HG03103 (cell line): Measurements from ENCODE around the gene NIT1.

Experiments used
- ATAC-seq: cut with Tn5 transposase; IDR thresholded peaks from one replicate; pipeline ENCODE4 v1.9.1; 2021; ENCODE audit warnings: low read depth; ENCODE audit not compliant: unreplicated experiment

NIT1 gene

DNA sequence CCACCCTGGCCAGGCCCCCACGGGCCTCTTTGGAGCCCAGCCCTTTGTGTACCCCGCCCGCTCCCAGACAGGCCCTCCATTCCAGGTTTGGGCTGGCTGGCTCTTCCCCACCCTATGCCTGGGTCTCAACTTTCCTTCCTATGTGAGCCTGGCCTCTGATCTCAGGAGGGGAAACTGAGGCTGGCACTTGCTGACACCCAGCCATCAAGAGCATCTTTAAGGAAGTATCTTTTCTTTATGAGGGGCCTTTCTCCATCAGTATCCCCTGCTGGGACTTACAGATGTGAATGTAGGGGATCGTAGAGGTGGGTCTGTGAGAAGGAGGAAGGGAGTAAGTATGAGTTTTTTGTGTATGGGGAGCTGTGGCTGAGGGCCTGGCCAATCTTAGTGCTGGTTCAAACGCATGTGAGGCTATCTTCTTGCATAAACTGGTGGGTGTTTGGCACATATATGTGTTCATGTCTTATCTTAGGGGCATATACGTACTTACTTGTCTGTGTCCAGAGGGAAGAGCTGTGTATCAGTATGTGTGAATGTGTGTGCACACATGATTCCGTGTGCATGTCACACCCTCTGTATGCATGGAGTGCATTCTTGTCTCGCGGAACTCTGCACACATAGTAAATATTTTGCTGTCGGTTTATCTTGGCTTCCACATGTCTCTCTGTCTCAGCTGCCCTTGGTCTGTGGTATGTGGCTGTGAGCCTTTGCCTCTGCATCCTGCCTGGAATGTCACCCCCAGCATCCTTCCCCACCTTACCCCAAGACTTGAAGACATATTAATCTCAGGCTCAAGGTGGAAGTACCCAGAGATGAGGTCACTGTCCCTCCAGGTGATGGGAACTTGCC lies 33.9 kb upstream of the NIT1 start:
- no peak for ATAC-seq

DNA sequence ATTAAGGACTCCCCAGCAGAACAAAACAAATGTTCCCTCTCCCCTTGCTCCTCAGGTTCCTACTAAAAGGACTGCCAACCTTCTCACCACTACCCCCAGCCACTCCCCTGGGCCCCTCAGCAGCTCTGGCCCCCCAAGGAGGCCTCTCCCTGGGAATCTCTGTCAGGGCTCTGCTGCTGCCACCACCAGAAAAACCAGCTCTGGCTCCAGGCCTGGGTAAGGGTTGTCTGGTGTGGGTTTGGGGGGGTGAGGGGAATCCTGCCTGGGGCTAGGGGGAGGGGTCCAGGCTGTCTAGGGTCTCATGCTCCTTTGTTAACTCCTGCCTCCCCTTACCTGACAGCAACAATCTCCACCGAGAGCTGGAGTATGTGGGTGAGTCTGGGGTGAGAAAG lies 33.3 kb upstream of the NIT1 start:
- no peak for ATAC-seq

DNA sequence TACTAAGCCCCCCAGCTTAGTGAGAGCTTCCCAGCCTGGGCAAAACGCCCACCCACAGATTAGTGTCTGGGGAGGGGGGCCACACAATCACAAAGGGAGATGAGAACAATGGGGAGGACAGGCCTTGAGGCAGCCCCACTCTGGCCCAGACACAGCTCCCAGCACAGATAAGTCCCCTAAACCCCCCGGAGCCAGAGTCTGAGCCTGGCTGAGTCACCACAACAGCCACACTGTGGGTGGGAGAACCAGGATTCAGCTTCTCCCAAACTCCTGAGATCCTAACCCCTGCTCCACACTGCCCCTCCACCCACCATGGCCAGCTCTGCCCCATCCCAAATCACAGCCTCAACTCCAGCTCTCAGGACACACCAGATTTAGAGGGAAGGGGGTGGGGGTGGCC lies 32.7 kb upstream of the NIT1 start:
- ATAC-seq: no peak

DNA sequence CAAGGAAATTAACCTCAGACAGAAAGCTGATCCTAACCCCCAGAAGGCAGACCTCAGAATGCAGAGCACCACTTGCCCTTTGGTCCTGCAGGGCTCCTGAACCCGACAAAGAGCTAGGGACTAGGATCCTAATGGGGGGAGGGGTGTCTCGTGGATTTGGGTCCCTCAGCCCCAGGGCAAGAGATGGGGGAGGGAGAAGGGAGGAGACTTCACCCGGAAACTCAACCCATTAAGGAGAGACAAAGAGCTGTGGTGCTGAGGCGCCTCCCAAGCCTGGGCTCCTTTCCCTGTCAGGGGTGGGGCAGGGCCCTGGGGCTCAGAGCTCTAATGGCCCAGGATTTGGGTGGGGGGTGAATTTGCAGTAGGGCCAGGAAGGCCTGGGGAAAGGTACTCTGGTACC lies 31.4 kb upstream of the NIT1 start:
- no peak for ATAC-seq

DNA sequence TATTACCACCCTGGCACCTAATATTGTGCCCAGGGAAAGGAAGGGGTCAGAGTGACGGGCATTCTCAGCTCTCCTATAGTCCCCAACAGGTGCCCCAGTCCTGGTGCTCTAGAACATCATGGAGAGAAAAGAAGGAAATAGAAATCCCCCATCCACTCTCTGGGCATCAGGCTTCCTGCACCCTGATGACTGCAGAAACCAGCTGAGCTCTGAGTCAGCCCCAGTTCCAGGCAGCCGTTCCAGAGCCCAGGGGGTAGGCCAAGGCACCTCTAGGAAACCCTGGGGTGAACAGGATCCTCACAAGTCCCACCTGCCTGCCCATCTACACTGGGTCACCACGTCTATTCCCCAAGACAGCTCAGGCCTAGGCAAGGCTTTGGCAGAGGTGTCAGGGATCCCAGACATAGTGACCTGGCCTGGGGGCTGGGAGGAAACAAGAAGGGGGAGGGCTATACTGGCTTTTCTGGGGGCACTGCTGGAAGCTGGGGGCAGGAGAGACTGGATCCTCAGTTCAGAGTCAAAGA lies 29.3 kb upstream of the NIT1 start:
- ATAC-seq: no peak

DNA sequence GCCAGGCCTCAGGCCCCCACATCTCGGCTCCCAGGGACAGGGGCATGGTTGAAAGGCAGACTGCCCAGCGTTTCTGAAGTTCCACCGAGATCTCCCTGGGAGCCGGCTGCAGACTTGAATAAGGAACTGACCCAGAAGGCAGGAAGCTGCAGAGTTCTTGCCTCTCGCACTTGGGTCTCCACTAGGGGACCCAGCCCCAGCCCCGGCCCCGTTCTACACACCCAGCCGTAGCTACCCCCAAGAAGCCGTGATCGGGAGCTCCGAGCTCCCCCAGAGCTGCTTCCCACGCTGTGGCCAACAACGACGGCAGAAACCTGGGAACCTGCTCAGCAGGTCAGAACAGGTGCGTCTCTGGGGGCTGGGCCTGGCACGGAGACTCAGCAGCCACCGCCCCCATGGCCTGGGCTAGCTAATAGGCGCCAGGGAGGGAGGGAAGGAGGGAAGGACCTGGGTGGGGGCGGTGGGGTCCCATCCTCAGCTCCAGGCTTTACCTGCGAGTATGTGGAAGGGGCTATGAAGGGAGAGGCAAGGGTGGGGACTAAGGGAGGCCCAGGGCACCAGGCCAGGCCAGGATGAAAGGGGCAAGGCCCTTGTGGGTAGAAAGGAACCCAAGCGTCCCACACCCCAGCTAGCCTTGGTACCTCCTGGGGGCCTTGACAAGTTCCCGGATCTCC lies 28.5 kb upstream of the NIT1 start, which contains the start of gene NECTIN4:
Gene NECTIN4 (minus strand): TSS at position 308 of the 674 bp plus-strand sequence. CDS start 262 bp downstream, at position 46.
- ATAC-seq: no peak

DNA sequence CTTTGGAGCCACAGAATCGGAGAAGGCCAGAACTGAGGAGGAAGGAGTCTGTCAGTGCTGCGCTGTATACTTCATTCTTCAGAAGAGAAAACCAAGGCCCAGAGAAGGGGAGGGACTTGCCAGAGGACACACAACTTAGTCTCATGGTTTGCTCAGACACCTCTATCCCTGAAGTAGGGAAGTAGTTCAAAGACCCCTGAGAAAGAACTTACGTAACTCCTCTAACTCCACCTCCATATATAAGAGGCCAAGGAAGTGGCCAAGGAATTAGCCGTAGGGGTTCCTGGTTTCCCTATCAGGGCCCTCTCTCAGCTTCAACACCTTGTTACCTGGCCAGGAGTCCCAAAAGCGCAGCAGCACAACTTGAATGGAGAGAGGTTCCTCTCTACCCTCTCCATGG lies 28.0 kb upstream of the NIT1 start:
- ATAC-seq: no peak

DNA sequence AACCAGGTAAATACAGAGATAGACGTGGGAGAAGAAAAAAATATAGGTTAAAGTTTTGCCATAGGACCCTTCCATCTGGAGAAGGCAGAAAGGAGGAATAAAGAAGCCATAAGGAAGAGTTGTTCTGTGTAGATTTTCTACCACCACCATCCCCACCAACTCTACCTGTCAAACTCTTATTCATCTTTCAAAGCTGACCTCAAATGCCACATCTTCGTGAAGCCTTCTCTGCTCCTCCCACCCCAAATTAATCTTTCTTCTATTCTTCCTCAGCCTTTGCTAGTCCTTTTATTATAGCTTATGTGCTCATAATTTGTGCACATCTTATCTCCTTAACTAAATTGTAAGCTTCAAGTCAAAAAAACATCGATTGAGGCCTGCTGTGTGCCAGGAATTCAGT lies 27.3 kb upstream of the NIT1 start:
- ATAC-seq: no peak

DNA sequence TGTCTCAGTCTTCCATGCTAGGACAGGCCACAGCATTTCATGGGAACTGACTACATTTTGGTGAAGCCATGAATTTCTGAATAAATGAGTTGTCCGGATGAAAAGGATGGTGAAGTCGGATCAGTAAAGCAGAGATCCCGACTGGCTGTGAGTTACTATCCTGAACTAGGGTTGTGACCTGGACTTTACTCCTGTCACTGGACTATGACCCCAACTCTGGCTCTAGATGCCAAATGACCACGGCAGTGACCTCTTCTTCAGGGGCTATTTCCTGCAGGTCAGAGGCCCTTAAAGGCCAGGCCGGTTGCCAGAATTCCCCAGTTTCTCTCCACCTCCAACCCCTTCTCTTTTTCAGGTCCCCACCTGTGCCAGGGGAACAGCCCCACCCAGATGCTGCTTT lies 26.8 kb upstream of the NIT1 start:
- no peak for ATAC-seq

DNA sequence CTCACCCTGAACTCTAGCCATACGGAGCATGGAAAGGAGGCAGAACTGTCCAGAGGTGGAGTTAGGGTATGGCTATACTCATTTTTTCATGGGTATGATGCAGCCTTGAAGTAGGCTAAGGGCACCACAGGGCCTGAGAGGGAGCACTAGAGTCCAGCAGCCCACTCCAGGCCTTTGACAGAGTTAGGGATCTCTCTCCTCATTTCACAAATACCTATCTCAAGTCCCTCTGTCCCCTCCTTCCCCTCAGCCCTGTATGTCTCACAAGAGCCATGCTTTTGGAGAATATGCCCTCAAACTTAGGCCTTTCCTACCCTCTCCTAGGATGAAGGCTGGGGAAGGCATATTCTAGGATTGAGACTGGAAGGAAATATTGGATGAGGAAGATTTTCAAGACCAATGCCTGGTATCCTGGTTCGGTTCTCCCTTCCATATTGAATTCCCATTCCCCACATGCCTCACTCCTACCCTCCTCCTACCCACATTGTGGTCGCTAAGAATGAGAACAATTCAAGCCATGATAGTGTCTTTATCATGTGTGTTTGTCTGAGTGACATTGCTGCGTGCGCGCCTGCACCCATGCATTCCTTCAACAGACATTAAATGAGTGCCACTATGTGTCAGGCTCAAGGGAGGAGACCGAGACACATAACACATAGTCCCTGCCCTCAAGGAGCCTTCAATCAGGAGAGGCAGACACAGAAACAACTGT lies 26.0 kb upstream of the NIT1 start:
- ATAC-seq: no peak

DNA sequence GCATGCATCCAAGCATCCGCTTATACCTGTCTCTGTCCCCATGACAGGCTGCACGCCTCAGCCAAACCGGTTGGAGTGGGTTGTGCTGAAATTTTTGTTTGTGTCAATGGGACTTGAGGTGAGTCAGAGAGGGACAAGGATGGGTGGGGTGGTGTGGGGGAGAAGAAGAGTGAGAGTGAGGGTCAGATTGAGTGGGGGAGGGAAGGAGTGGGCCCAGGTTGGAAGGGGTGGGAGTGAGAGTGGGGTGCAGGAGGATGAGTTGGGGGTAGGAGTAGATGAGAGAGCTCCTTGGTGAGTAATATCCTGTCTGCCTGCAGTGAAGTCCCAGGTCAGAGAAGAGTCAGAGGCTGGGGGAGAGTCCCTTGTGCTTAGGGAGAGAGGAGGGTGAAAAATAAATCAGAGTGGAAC lies 25.3 kb upstream of the NIT1 start:
- ATAC-seq: no peak

DNA sequence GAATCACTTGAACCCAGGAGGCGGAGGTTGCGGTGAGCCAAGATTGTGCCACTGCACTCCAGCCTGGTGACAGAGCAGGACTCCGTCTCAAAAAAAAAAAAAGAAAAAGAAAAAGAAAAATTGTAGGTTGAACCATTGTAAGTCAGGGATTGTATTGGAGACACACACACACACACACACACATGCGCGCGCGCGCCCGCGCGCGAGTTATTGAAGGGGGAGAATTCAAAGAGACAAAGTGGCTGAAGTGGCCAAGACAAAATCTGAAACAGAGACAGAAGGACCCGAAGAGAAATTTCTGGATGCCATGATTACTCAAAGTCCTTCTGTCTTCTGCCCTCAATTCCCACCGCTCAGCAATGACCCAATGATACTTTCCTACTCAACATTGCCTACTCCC lies 23.4 kb upstream of the NIT1 start:
- no peak for ATAC-seq

DNA sequence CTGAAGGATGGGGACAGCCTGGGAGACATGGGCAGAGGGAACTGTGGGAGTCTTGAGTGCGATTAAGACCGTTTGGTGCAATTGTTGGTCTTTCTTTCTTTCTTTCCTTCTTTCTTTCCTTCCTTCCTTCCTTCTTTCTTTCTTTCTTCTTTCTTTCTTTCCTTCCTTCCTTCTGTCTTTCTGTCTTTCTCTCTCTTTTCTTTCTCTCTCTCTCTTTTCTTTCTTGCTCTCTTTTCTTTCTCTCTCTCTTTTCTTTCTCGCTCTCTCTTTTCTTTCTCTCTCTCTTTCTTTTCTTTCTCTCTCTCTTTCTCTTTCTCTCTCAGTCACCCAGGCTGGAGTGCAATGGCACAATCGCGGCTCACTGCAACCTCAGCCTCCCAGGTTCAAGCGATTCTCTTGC lies 22.7 kb upstream of the NIT1 start:
- no peak for ATAC-seq

DNA sequence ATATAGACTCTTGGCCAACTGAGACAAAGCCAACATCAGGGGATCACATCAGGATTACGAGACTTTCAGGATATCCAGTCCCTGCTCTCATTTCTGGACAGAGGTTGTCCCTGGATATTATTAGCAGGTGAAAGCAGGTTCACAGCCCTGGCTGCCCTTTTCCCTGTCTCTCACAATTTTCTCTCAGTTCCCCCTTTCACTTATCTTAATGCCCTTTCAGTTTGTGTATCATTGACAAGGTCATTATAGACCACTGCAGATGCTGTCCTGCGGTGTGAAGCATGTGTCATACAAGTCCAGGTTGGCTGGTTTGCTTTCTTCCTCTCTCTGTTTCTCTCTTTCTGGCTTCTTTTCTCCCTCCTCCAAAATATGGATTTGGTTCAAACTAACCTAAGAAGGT lies 21.9 kb upstream of the NIT1 start:
- ATAC-seq: no peak

DNA sequence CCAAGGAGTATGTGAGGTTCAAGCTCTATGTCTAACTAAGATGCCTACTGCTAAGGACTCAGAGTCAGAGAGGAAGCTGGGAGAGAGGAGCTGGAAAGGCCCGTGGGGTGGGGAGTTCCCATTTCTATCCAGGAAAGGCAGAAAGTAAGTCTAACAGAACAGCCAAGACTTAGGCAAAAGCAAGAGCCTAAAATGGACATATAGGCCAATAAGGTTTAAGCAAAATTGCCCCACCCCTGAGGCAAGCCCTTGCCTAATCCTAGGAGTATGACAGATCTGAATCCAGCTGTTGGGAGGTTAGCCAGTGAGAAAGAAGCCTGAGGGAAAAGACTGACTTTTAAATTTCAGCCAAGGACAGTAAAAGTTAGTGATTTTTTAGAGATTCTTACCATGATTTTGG lies 21.4 kb upstream of the NIT1 start:
- ATAC-seq: no peak

DNA sequence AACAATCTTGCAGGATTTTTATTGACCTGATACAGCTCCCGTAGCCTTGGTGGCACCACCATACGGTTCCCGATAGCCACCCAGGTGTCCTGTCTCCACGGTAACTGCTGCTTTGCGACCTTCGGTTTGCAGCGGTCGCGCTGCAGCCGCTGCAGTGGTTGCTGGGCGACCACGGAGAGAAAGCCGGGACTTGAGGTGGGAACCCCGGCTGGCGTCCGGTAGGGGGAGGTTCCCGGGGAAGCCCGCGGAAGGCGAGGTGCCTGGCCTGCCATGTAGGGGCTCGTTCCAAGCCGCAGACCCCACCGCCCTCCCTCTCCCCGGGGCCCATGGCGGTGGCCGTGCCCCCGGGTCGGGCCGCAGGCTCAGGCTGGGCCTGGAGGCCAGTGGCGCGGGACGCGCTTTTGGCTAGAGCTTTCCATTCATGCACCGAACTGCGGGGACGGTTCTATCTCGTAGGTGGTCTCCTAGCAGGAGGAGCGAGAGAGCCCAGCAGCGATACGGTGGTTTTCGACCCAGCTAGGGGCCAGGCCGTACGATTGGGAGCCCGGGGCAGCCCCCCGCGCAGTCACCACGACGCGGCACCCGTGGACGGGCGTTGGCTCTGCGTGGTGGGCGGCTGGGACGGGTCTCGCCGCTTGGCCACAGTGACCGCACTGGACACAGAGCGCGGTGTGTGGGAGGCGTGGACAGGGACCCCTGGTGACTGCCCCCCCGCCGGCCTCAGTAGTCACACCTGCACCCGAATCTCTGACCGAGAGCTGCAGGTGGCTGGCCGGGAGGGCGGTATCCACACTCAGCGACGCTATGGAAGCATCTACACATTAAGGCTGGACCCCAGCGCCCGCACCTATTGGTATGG lies 19.5 kb upstream of the NIT1 start, which contains the start of gene KLHDC9:
Gene KLHDC9 (plus strand): TSS at position 152 of the 859 bp plus-strand sequence. CDS start 175 bp downstream, at position 327.
- ATAC-seq: peak; percentile 60

DNA sequence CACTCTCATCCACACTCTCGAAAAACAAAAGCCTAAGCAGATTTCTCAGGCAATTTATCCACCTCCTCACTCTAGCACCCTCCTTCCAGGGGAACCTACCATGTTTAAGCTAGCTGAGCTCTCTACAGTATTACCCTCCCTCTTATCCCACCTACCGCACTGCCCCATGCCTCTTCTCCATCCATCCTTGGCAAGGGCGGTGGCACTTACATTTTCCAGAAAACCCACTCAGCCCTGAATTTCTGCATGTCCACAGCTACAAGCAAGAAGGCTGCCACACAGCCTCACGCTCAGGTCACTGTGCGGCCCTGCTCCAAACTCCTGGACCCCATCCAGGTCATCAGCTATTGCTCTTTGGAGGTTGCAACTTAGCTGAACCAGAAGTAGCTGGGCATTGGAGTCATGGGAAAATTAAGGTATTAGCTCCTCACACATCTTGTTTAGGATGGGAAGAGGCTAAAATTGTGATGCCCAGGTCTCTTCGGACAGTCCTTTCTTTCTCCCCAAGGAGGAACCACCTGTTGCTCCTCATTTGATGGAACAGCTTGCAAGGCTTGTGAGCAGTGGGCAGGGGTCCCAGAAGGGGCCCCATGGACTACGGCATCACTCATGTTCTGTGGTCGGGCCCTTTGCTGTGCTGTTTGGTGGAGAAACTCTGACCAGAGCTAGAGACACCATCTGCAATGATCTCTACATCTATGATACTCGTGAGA lies 18.7 kb upstream of the NIT1 start:
- no peak for ATAC-seq

DNA sequence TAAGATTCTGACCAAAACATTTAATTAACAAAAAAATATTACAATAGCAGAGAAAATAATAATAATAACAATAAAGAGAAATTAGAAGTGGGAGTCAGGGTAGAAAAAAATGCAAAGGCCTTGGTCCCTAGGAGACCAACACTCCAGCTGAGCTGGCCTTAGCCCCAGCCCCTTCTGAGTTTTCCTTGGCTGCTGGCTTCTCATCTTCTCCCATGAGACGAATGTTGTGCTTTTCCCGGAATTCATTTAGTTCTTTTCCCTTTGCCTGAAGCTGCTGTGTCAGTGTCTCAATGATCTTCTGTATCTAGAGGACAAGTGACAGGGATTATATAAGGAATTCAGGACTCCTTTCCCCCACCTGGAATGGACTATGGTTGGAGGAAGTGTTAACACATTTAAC lies 17.3 kb upstream of the NIT1 start:
- no peak for ATAC-seq

DNA sequence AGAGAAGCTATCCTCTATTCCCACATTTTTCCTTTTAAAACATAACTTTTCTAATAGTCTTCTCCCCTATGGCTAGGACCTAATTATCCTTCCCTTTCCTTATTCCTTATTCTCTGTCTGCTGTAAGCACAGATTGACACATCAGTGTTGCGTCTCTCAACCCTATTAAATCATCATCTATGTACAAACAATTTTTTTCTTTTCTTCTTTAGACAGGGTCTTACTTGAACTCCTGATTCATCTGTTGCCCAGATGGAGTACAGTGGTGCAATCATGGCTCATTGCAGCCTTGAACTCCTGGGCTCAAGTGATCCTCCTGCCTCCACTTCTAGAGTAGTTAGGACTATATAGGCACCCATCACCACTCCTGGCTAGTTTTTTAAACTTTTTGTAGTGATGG lies 11.5 kb upstream of the NIT1 start:
- ATAC-seq: no peak

DNA sequence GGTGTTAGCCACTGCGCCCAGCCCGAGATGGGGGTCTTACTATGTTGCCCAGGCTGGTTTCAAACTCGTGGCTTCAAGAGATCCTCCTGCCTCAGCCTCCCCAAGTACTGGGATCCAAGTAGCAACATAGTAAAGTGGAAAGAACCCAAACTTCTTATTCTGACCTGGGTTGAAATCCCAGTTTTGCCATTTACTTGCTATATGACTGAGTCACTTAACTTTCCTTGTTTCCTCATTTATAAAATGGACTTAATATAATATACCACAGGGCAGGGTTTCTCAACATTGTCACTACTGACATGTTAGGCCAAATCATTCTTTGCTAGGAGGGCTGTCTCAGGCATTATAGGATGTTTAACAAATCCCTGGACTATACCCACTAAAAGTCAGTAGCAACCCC lies 6.8 kb upstream of the NIT1 start:
- no peak for ATAC-seq
